K562 (cell line): ENCODE measurements around the gene SAMD4A. TPM values are rescaled to one million over a fixed set of nuclear protein-coding genes. Genes with fewer than 3 reads are reported as not detected.

Source experiments
- CREM ChIP-seq: IDR thresholded peaks from 2 replicates; pipeline ENCODE4 v1.6.1; 2014; ENCODE audit warnings: antibody characterized with exemption, low read depth
- DACH1 ChIP-seq: fragments of 450-650 bp; IDR thresholded peaks from 2 replicates; pipeline ENCODE4 v1.6.1; 2018; ENCODE audit not compliant: partially characterized antibody
- EZH2 ChIP-seq: IDR thresholded peaks from 2 replicates; pipeline ENCODE4 v1.6.1; 2012; ENCODE audit warnings: low read depth, mild to moderate bottlenecking, inconsistent platforms, low read length, borderline replicate concordance
- FOXP1 ChIP-seq: sonication (generic); formaldehyde crosslinking; IDR thresholded peaks from 2 replicates; pipeline ENCODE4 v1.8.0; 2022; ENCODE audit warnings: mild to moderate bottlenecking, missing genetic modification reagents
- HDAC2 ChIP-seq: fragments of 450-650 bp; IDR thresholded peaks from 2 replicates; pipeline ENCODE4 v1.6.1; 2016; ENCODE audit warnings: mild to moderate bottlenecking
- JUND ChIP-seq, 2 experiments: IDR thresholded peaks; 2 replicates in 1 of 2; 3 replicates in 1 of 2; pipeline ENCODE4 v1.6.1; 2011; ENCODE audit warnings: borderline replicate concordance in 2 of 2, low read depth in 2 of 2, low read length in 2 of 2, improper control_type of control experiment in 1 of 2, missing biosample characterization in 1 of 2, missing genetic modification characterization in 1 of 2, missing genetic modification reagents in 1 of 2
- ZNF707 ChIP-seq: fragments of 250-450 bp; sonication (Bioruptor Pico); conservative IDR thresholded peaks from 2 replicates; pipeline ENCODE4 v1.8.0; 2022; ENCODE audit warnings: inconsistent platforms, mild to moderate bottlenecking, moderate library complexity
- polyA plus RNA-seq, 8 experiments: library from polyadenylated mRNA; depleted of rRNA in 4 of 8; stranded (reverse) in 5 of 8; unstranded in 3 of 8; fragments of >200 nt; fragmentation: Nextera tagmentation in 2 of 8; fragmentation: Illumina TruSeq in 1 of 8; extraction: Ambion mirVana in 2 of 8; extraction: Trizol in 1 of 8; gene quantifications; 2 replicates each; pipeline versions ENCODE4 v1.2.1 to v1.2.3, GENCODE V29; 2011 to 2014; ENCODE audit warnings: inconsistent platforms in 1 of 8, missing spikeins in 1 of 8
- total RNA-seq, 7 experiments: library from RNA; depleted of rRNA in 6 of 7; stranded (reverse); fragments of >200 nt in 6 of 7; fragmentation: Illumina TruSeq in 2 of 7; extraction: Trizol in 2 of 7; gene quantifications; 2 replicates each; pipeline versions ENCODE4 v1.2.1 to v1.2.3, GENCODE V29; 2011 to 2021; ENCODE audit warnings: low replicate concordance in 1 of 7
- TF ChIP-seq, protein P1 (sequence below): fragments of 450-650 bp; IDR thresholded peaks from 2 replicates; pipeline ENCODE4 v1.6.1; 2016; ENCODE audit warnings: low read depth, mild to moderate bottlenecking, moderate library complexity
- TF ChIP-seq, protein P2 (sequence below): sonication (generic); formaldehyde crosslinking; IDR thresholded peaks from 2 replicates; pipeline ENCODE4 v1.8.0; 2022; ENCODE audit warnings: mild to moderate bottlenecking, missing genetic modification reagents
- TF ChIP-seq, protein P3 (sequence below): fragments of 250-450 bp; sonication (Bioruptor Pico); IDR thresholded peaks from 2 replicates; pipeline ENCODE4 v1.4.0; 2020

SAMD4A gene
- total and polyA plus RNA-seq, 9 of the 15 experiments (the other 6 are each of a cell fraction or from before 2014, with no cell fraction given), result 0.66 to 6.8 (median 3.3) TPM

DNA sequence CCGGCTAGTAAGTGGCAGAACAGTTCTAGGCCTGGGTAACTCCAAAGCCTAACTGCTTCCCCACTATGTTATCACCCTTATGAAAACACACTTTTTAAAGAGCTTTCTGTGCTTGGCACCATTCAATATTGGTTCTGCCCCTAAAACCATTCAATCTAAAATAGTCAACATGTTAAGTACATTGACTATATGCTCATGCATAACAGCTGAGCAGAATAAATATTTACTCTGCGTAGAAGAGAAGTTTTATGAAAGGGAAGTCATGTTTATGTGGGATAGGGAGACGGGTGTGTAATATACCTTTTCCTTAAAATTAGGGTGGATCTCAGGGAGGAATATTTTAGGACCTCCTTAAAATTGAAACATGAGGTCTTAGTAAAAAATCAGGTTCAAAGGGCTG, 80.5 kb downstream of the SAMD4A start (continued):
- TF ChIP-seq, protein P1, sequence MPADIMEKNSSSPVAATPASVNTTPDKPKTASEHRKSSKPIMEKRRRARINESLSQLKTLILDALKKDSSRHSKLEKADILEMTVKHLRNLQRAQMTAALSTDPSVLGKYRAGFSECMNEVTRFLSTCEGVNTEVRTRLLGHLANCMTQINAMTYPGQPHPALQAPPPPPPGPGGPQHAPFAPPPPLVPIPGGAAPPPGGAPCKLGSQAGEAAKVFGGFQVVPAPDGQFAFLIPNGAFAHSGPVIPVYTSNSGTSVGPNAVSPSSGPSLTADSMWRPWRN, result no peak
- no peak for TF ChIP-seq FOXP1
- no peak for TF ChIP-seq ZNF707
- no peak for TF ChIP-seq CREM
- no peak for TF ChIP-seq JUND (IDR thresholded peaks at IDR 0.05; ENCODE audit: borderline replicate concordance, low read depth, low read length)
- no peak for TF ChIP-seq JUND (tag; IDR thresholded peaks at IDR 0.05; ENCODE audit: borderline replicate concordance, low read depth, low read length)
- TF ChIP-seq DACH1, result no peak
- TF ChIP-seq, protein P2, sequence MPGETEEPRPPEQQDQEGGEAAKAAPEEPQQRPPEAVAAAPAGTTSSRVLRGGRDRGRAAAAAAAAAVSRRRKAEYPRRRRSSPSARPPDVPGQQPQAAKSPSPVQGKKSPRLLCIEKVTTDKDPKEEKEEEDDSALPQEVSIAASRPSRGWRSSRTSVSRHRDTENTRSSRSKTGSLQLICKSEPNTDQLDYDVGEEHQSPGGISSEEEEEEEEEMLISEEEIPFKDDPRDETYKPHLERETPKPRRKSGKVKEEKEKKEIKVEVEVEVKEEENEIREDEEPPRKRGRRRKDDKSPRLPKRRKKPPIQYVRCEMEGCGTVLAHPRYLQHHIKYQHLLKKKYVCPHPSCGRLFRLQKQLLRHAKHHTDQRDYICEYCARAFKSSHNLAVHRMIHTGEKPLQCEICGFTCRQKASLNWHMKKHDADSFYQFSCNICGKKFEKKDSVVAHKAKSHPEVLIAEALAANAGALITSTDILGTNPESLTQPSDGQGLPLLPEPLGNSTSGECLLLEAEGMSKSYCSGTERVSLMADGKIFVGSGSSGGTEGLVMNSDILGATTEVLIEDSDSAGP, result no peak
- no peak for TF ChIP-seq EZH2
- TF ChIP-seq HDAC2, result no peak
- TF ChIP-seq, protein P3, sequence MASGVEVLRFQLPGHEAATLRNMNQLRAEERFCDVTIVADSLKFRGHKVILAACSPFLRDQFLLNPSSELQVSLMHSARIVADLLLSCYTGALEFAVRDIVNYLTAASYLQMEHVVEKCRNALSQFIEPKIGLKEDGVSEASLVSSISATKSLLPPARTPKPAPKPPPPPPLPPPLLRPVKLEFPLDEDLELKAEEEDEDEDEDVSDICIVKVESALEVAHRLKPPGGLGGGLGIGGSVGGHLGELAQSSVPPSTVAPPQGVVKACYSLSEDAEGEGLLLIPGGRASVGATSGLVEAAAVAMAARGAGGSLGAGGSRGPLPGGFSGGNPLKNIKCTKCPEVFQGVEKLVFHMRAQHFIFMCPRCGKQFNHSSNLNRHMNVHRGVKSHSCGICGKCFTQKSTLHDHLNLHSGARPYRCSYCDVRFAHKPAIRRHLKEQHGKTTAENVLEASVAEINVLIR, result no peak
- TF ChIP-seq, all 486 proteins: peak for 0
